ENCODE results near the gene MEA1.

- TF ChIP-seq CTCF (IDR thresholded peaks at IDR 0.05) (no peak), EZH2 (IDR thresholded peaks at IDR 0.05) (no peak), EZH2phosphoT487 (IDR thresholded peaks at IDR 0.05) (no peak)
Measured at GRCh38 chr6:42987533-42988451, 26.0 kb downstream of the MEA1 start.
